Measurements from ENCODE around the gene RNF17.

DNA sequence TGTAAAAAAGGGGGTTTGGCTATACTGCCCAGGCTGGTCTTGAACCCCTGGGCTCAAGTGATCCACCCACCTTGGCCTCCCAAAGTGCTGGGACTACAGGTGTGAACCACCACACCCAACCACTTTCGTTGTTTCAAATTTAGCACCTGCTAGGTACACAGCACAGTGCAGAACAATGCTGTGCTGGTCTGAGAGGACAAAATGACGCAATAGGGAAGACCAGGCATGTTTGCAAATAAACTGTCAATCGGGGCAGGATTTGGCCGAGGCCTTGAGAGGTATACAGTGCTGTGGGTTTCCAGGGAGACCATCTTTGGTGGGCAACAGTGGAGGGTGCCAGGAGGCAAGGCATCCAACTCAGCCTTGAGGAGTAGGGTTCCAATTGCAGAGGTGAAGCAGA, 46.8 kb upstream of the RNF17 start:
- TF ChIP-seq, protein P1, sequence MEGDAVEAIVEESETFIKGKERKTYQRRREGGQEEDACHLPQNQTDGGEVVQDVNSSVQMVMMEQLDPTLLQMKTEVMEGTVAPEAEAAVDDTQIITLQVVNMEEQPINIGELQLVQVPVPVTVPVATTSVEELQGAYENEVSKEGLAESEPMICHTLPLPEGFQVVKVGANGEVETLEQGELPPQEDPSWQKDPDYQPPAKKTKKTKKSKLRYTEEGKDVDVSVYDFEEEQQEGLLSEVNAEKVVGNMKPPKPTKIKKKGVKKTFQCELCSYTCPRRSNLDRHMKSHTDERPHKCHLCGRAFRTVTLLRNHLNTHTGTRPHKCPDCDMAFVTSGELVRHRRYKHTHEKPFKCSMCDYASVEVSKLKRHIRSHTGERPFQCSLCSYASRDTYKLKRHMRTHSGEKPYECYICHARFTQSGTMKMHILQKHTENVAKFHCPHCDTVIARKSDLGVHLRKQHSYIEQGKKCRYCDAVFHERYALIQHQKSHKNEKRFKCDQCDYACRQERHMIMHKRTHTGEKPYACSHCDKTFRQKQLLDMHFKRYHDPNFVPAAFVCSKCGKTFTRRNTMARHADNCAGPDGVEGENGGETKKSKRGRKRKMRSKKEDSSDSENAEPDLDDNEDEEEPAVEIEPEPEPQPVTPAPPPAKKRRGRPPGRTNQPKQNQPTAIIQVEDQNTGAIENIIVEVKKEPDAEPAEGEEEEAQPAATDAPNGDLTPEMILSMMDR (conservative IDR thresholded peaks at IDR 0.05 in 1 of 2, IDR thresholded peaks at IDR 0.05 in 1 of 2; ENCODE audit: extremely low read depth in 1 of 2, insufficient read depth in 1 of 2, low read depth in 1 of 2, low read length in 2 of 2), result no peak
- TF ChIP-seq EZH2 (IDR thresholded peaks at IDR 0.05; ENCODE audit: borderline replicate concordance, low read length), result no peak
